AML-193 (cell line): ENCODE results near the gene COL8A2.

Source experiments
- DNase-seq, 2 experiments: peaks; one replicate each; lab custom pipeline; 2025; lab: John Stamatoyannopoulos, UW

Gene COL8A2

GRCh38 chr1:36136535-36136934, 11.5 kb upstream of the COL8A2 start:
- no peak for DNase-seq

GRCh38 chr1:36135796-36136195, 10.8 kb upstream of the COL8A2 start:
- DNase-seq, result no peak

- DNase-seq, result no peak
These were observed 10.3 kb upstream of the COL8A2 start for GRCh38 chr1:36135330-36135667.

- DNase-seq, result peak; percentile 40 to 50
These were observed 9.7 kb upstream of the COL8A2 start for GRCh38 chr1:36134505-36135329.

GRCh38 chr1:36134031-36134430, 9.0 kb upstream of the COL8A2 start:
- no peak for DNase-seq

GRCh38 chr1:36133484-36133883, 8.5 kb upstream of the COL8A2 start:
- DNase-seq, result no peak

- no peak for DNase-seq
These were observed 7.0 kb upstream of the COL8A2 start for GRCh38 chr1:36132029-36132428.

- DNase-seq, result no peak
These were observed 3.8 kb upstream of the COL8A2 start for GRCh38 chr1:36128905-36129206.

GRCh38 chr1:36128126-36128904, 3.3 kb upstream of the COL8A2 start:
- peak in 1 of 2 experiments; percentile 12 for DNase-seq

- no peak for DNase-seq
These were observed 1.9 kb upstream of the COL8A2 start for GRCh38 chr1:36126797-36127500.

- DNase-seq, result no peak
These were observed 1.1 kb upstream of the COL8A2 start for GRCh38 chr1:36126005-36126716.

GRCh38 chr1:36124404-36125128, 456 bp downstream of the COL8A2 start:
- no peak for DNase-seq

GRCh38 chr1:36123356-36123755, 1.7 kb downstream of the COL8A2 start:
- no peak for DNase-seq

GRCh38 chr1:36122062-36123030, 2.7 kb downstream of the COL8A2 start:
- DNase-seq, result no peak

- DNase-seq, result no peak
These were observed 5.6 kb downstream of the COL8A2 start for GRCh38 chr1:36119456-36119855.

- DNase-seq, result no peak
These were observed 6.4 kb downstream of the COL8A2 start for GRCh38 chr1:36118447-36119204.

GRCh38 chr1:36116901-36117300, 8.1 kb downstream of the COL8A2 start:
- DNase-seq, result no peak

GRCh38 chr1:36115931-36116330, 9.1 kb downstream of the COL8A2 start:
- peak; percentile 29 to 30 for DNase-seq

- DNase-seq, result no peak
These were observed 9.8 kb downstream of the COL8A2 start for GRCh38 chr1:36115200-36115669.

- no peak for DNase-seq
These were observed 10.7 kb downstream of the COL8A2 start for GRCh38 chr1:36114371-36114770.
